ENCODE data around the gene PI4KB.

GRCh38 chr1:151312826-151313225 is 14.4 kb downstream of the PI4KB start:
- TF ChIP-seq CTCF (optimal IDR thresholded peaks at IDR 0.05 in 1 of 3, IDR thresholded peaks at IDR 0.05 in 1 of 3, conservative IDR thresholded peaks at IDR 0.05 in 1 of 3; ENCODE audit: extremely low read depth in 1 of 3, insufficient read depth in 2 of 3, low read length in 3 of 3) (no peak), EZH2 (IDR thresholded peaks at IDR 0.05; ENCODE audit: low read length) (no peak)

All from keratinocyte (primary cell).